T-cell (primary cell): ENCODE measurements around the gene CEACAM19. TPM values are rescaled to one million over a fixed set of nuclear protein-coding genes. Genes with fewer than 3 reads are reported as not detected.

Source experiments
- ATAC-seq, 4 experiments: fragments of 200-7000 bp in 3 of 4; fragments of 150-1000 bp in 1 of 4; cut with Tn5 transposase; replicated peaks in 1 of 4; 1 replicate in 3 of 4; 2 replicates in 1 of 4; pipeline ENCODE4 v1.10.0; 2021; ENCODE audit warnings: moderate library complexity in 3 of 4, mild to moderate bottlenecking in 2 of 4, moderate number of reproducible peaks in 1 of 4
- CTCF ChIA-PET, 2 donors: fragments of 300-600 bp; sonication (Branson Sonifier 250); formaldehyde crosslinking; loops; one replicate each; lab custom pipeline; 2022; ENCODE audit warnings: antibody characterized with exemption in 2 of 2; lab: Charles Lee
- POLR2A ChIA-PET, 2 donors: fragments of 300-600 bp; sonication (Branson Sonifier 250); formaldehyde crosslinking; loops; one replicate each; lab custom pipeline; 2022; ENCODE audit warnings: antibody characterized with exemption in 2 of 2; lab: Charles Lee
- DNase-seq, 35 experiments: peaks; one replicate each; pipeline versions ENCODE4 v3.0.0 to v3.0.0-alpha.2; 2013 to 2023
- H3K27ac ChIP-seq: one replicate; pipeline ENCODE4 v1.5.1; 2013; ENCODE audit warnings: low read length
- H3K27me3 ChIP-seq, 2 experiments: replicated peaks in 1 of 2; 1 replicate in 1 of 2; 2 replicates in 1 of 2; pipeline versions ENCODE4 v1.6.1 to v1.7.0; 2013; ENCODE audit warnings: low read length in 1 of 2, mixed read lengths in 1 of 2; ENCODE audit not compliant: control insufficient read depth in 2 of 2, insufficient read depth in 2 of 2; ENCODE audit errors: extremely low read depth in 1 of 2
- H3K36me3 ChIP-seq, 2 donors: 1 replicate in 1 of 2; 2 replicates in 1 of 2; pipeline versions ENCODE4 v1.6.1 to v1.7.0; 2013; ENCODE audit warnings: low read length in 1 of 2; ENCODE audit not compliant: control insufficient read depth in 2 of 2, insufficient read depth in 1 of 2; ENCODE audit errors: extremely low read depth in 1 of 2
- H3K4me1 ChIP-seq, 2 experiments: 1 replicate in 1 of 2; 2 replicates in 1 of 2; pipeline versions ENCODE4 v1.6.1 to v1.7.0; 2013; ENCODE audit warnings: low read length in 2 of 2, mixed read lengths in 1 of 2; ENCODE audit not compliant: insufficient read depth in 2 of 2, control insufficient read depth in 1 of 2; ENCODE audit errors: extremely low read depth in 1 of 2
- H3K4me3 ChIP-seq, 2 donors: 1 replicate in 1 of 2; 2 replicates in 1 of 2; pipeline versions ENCODE4 v1.5.1 to v1.7.0; 2013; ENCODE audit warnings: mild to moderate bottlenecking in 2 of 2, low read length in 1 of 2, moderate library complexity in 1 of 2; ENCODE audit not compliant: control insufficient read depth in 1 of 2; ENCODE audit errors: extremely low read depth in 1 of 2
- H3K9me3 ChIP-seq: 2 replicates; pipeline ENCODE4 v1.7.0; 2013
- H3K27ac Mint-ChIP-seq, 2 donors: one replicate each; pipeline ENCODE4 v1.8.0; 2020 to 2021; ENCODE audit warnings: mild to moderate bottlenecking in 2 of 2, mixed read lengths in 2 of 2
- H3K27me3 Mint-ChIP-seq, 2 donors: one replicate each; pipeline ENCODE4 v1.8.0; 2021 to 2022; ENCODE audit warnings: mixed read lengths in 2 of 2
- H3K36me3 Mint-ChIP-seq: one replicate; pipeline ENCODE4 v1.8.0; 2021; ENCODE audit warnings: mixed read lengths
- H3K4me1 Mint-ChIP-seq, 3 donors: one replicate each; pipeline ENCODE4 v1.8.0; 2020 to 2022; ENCODE audit warnings: mixed read lengths in 3 of 3, mild to moderate bottlenecking in 1 of 3
- H3K4me3 Mint-ChIP-seq, 3 donors: one replicate each; pipeline ENCODE4 v1.8.0; 2020 to 2022; ENCODE audit warnings: mild to moderate bottlenecking in 3 of 3, mixed read lengths in 3 of 3, moderate library complexity in 3 of 3
- H3K9me3 Mint-ChIP-seq, 3 donors: one replicate each; pipeline ENCODE4 v1.8.0; 2020 to 2022; ENCODE audit warnings: mixed read lengths in 3 of 3
- WGBS: methylation state at CpG from one replicate; pipeline ENCODE4 v1.1.5; 2013; ENCODE audit warnings: missing lambda C conversion rate; ENCODE audit not compliant: insufficient coverage; 5-methylcytosine and 5-hydroxymethylcytosine counted together
- total RNA-seq, 35 experiments: library from RNA in 6 of 35; stranded (reverse) in 6 of 35; fragments of 120-200 nt in 1 of 35; gene quantifications; one replicate each; pipeline versions ENCODE4 v1.2.1 to v1.2.4 and lab custom pipeline; 2013 to 2026

The CEACAM19 gene
- total RNA-seq, 5 donors from 2014 or later (not counting 1 experiment from before 2014, with no cell fraction given), result 0.57 to 2.7 (median 1.0) TPM

- H3K9me3 ChIP-seq, result no peaks in the 10 kb centered on the region
- peak; percentile 35 to 65 (median 39) for ATAC-seq
- no peak overlapping the region for H3K4me3 ChIP-seq
- POLR2A ChIA-PET, result interaction anchor here in 1 of 2 donors (0.8 kb wide), 1 partner anchor 81 kb away, joined by 7 read pairs; no protein-coding TSS in a partner anchor
- CTCF ChIA-PET, result interaction anchor here (1.4 to 3.3 kb wide), 2 partner anchors 81 kb away, joined by 7 to 13 read pairs; no protein-coding TSS in a partner anchor
- H3K4me1 ChIP-seq, result peaks cover 4 to 29% of the 10 kb centered on the region in 2 experiments
- peak; percentile 45 to 87 (median 69) for DNase-seq
- no peaks in the 10 kb centered on the region for H3K36me3 ChIP-seq
- no peak overlapping the region for H3K4me3 Mint-ChIP-seq
- no peak overlapping the region for H3K27ac ChIP-seq
- H3K36me3 Mint-ChIP-seq, result no peaks in the 10 kb centered on the region
- H3K27ac Mint-ChIP-seq, result peak overlapping the region in 1 of 2 donors; percentile 0
- peaks cover 8 to 15% of the 10 kb centered on the region in 2 donors for H3K27me3 Mint-ChIP-seq
- peaks cover 0 to 15% of the 10 kb centered on the region in 2 experiments for H3K27me3 ChIP-seq
- H3K4me1 Mint-ChIP-seq, result peaks cover 33 to 38% (median 38%) of the 10 kb centered on the region in 3 donors
- 43% methylated on average over 11 of the region's 11 CpGs for WGBS
- no peaks in the 10 kb centered on the region for H3K9me3 Mint-ChIP-seq
These were observed 18.2 kb downstream of the CEACAM19 start for GRCh38 chr19:44689290-44690130.

- no peak for DNase-seq
- no peak for ATAC-seq
- CTCF ChIA-PET, result interaction anchor here (0.6 to 3.3 kb wide), 3 partner anchors 81 to 933 kb away, joined by 3 to 13 read pairs (median 7); no protein-coding TSS in a partner anchor
- no peaks in the 10 kb centered on the region for H3K9me3 ChIP-seq
- no peak overlapping the region for H3K27ac ChIP-seq
- H3K36me3 Mint-ChIP-seq, result no peaks in the 10 kb centered on the region
- peaks cover 7 to 12% of the 10 kb centered on the region in 2 donors for H3K27me3 Mint-ChIP-seq
- H3K4me1 Mint-ChIP-seq, result peaks cover 30 to 34% (median 34%) of the 10 kb centered on the region in 3 donors
- H3K4me1 ChIP-seq, result peaks cover 4 to 25% of the 10 kb centered on the region in 2 experiments
- no CpG with 5 or more reads among the region's 3 CpGs for WGBS
- no peaks in the 10 kb centered on the region for H3K9me3 Mint-ChIP-seq
- POLR2A ChIA-PET, result no interaction called here
- H3K4me3 ChIP-seq, result no peak overlapping the region
- no peak overlapping the region for H3K4me3 Mint-ChIP-seq
- peak overlapping the region in 1 of 2 donors; percentile 0 for H3K27ac Mint-ChIP-seq
- no peaks in the 10 kb centered on the region for H3K36me3 ChIP-seq
- peaks cover 0 to 12% of the 10 kb centered on the region in 2 experiments for H3K27me3 ChIP-seq
These were observed 18.8 kb downstream of the CEACAM19 start for GRCh38 chr19:44690131-44690440.

- Histone ChIP-seq H3K36me3 (no peaks in the 10 kb centered on the region), H3K27ac (peak overlapping the region; percentile 79), H3K9me3 (no peaks in the 10 kb centered on the region), H3K4me3 (peak overlapping the region in 1 of 2 donors; percentile 22), H3K27me3 (peaks cover 0 to 7% of the 10 kb centered on the region in 2 experiments), H3K4me1 (peaks cover 4 to 23% of the 10 kb centered on the region in 2 experiments)
- 0% methylated on average over 1 of the region's 5 CpGs for WGBS
- CTCF ChIA-PET, result no interaction called here
- H3K36me3 Mint-ChIP-seq, result no peaks in the 10 kb centered on the region
- peak overlapping the region; percentile 65 to 67 (median 65) for H3K4me3 Mint-ChIP-seq
- no peak for DNase-seq
- H3K4me1 Mint-ChIP-seq, result peaks cover 28 to 35% (median 32%) of the 10 kb centered on the region in 3 donors
- peak overlapping the region; percentile 93 for H3K27ac Mint-ChIP-seq
- POLR2A ChIA-PET, result no interaction called here
- H3K27me3 Mint-ChIP-seq, result peaks cover 3 to 4% of the 10 kb centered on the region in 2 donors
- H3K9me3 Mint-ChIP-seq, result no peaks in the 10 kb centered on the region
- ATAC-seq, result peak; percentile 60 to 66 (median 64)
These were observed 21.1 kb downstream of the CEACAM19 start for GRCh38 chr19:44692379-44692721.

- 33% methylated on average over 2 of the region's 2 CpGs for WGBS
- CTCF ChIA-PET, result no interaction called here
- no peak overlapping the region for H3K27ac ChIP-seq
- H3K4me3 ChIP-seq, result no peak overlapping the region
- POLR2A ChIA-PET, result no interaction called here
- H3K4me1 ChIP-seq, result peaks cover 4 to 22% of the 10 kb centered on the region in 2 experiments
- Mint-ChIP-seq H3K36me3 (no peaks in the 10 kb centered on the region), H3K27me3 (peaks cover 0 to 3% of the 10 kb centered on the region in 2 donors), H3K9me3 (no peaks in the 10 kb centered on the region), H3K27ac (peak overlapping the region; percentile 58 to 59), H3K4me1 (peaks cover 27 to 31% (median 30%) of the 10 kb centered on the region in 3 donors), H3K4me3 (peak overlapping the region in 1 of 3 donors; percentile 19)
- H3K9me3 ChIP-seq, result no peaks in the 10 kb centered on the region
- ATAC-seq, result no peak
- peaks cover 0 to 17% of the 10 kb centered on the region in 2 experiments for H3K27me3 ChIP-seq
- DNase-seq, result peak in 9 of 35 experiments; percentile 5 to 28 (median 10)
- H3K36me3 ChIP-seq, result no peaks in the 10 kb centered on the region
These were observed 22.9 kb downstream of the CEACAM19 start for GRCh38 chr19:44694184-44694579.

- Histone ChIP-seq H3K9me3 (no peaks in the 10 kb centered on the region), H3K4me3 (no peak overlapping the region), H3K27ac (no peak overlapping the region), H3K27me3 (peaks cover 0 to 22% of the 10 kb centered on the region in 2 experiments), H3K4me1 (peaks cover 4 to 9% of the 10 kb centered on the region in 2 experiments), H3K36me3 (no peaks in the 10 kb centered on the region)
- H3K9me3 Mint-ChIP-seq, result no peaks in the 10 kb centered on the region
- peaks cover 0 to 3% of the 10 kb centered on the region in 2 donors for H3K27me3 Mint-ChIP-seq
- WGBS, result 67% methylated on average over 17 of the region's 22 CpGs
- H3K36me3 Mint-ChIP-seq, result no peaks in the 10 kb centered on the region
- ATAC-seq (no peak), DNase-seq (no peak)
- H3K4me1 Mint-ChIP-seq, result peaks cover 14 to 17% (median 14%) of the 10 kb centered on the region in 3 donors
- CTCF ChIA-PET, result no interaction called here
- H3K27ac Mint-ChIP-seq, result peak overlapping the region in 1 of 2 donors; percentile 34
- no peak overlapping the region for H3K4me3 Mint-ChIP-seq
- POLR2A ChIA-PET, result no interaction called here
These were observed 25.8 kb downstream of the CEACAM19 start for GRCh38 chr19:44696939-44697669.

- H3K27ac ChIP-seq, result no peak overlapping the region
- Mint-ChIP-seq H3K9me3 (no peaks in the 10 kb centered on the region), H3K4me3 (no peak overlapping the region), H3K27ac (peak overlapping the region in 1 of 2 donors; percentile 46), H3K36me3 (no peaks in the 10 kb centered on the region), H3K4me1 (peaks cover 8 to 12% (median 9%) of the 10 kb centered on the region in 3 donors), H3K27me3 (peaks cover 0 to 3% of the 10 kb centered on the region in 2 donors)
- no peak for ATAC-seq
- H3K9me3 ChIP-seq, result no peaks in the 10 kb centered on the region
- 91% methylated on average over 4 of the region's 4 CpGs for WGBS
- H3K27me3 ChIP-seq, result peaks cover 0 to 27% of the 10 kb centered on the region in 2 experiments
- no peak overlapping the region for H3K4me3 ChIP-seq
- CTCF ChIA-PET, result no interaction called here
- no peak for DNase-seq
- H3K36me3 ChIP-seq, result no peaks in the 10 kb centered on the region
- POLR2A ChIA-PET, result no interaction called here
- H3K4me1 ChIP-seq, result peaks cover 2 to 5% of the 10 kb centered on the region in 2 experiments
These were observed 26.4 kb downstream of the CEACAM19 start for GRCh38 chr19:44697670-44698034.
